ENCODE data around the gene PTGIS.
"Not testable (repeated sequence)": the region's sequence is repeated elsewhere in the genome, so short reads cannot be mapped to it uniquely, and the experiment has no call there.

The PTGIS gene

GRCh38 chr20:49567421-49568277 is at the start of gene PTGIS:
Gene PTGIS, minus strand, starts transcription at chr20:49568137. Its CDS starts 21 bp downstream, at chr20:49568116.
- peak; percentile 80 for DNase-seq

GRCh38 chr20:49617394-49617793 is 49.5 kb upstream of the PTGIS start:
- DNase-seq: not testable (repeated sequence)

GRCh38 chr20:49616154-49617007 is 48.4 kb upstream of the PTGIS start:
- no peak for DNase-seq

- DNase-seq: no peak
These were observed 47.6 kb upstream of the PTGIS start for GRCh38 chr20:49615401-49616153.

GRCh38 chr20:49615051-49615400 is 47.1 kb upstream of the PTGIS start:
- not testable (repeated sequence) for DNase-seq

GRCh38 chr20:49614338-49615050 is 46.6 kb upstream of the PTGIS start:
- no peak for DNase-seq

GRCh38 chr20:49612127-49612738 is 44.3 kb upstream of the PTGIS start:
- DNase-seq: no peak

- not testable (repeated sequence) for DNase-seq
These were observed 43.7 kb upstream of the PTGIS start for GRCh38 chr20:49611539-49612126.

GRCh38 chr20:49610691-49611538 is 43.0 kb upstream of the PTGIS start:
- DNase-seq: peak; percentile 80

GRCh38 chr20:49608752-49609670 is 41.1 kb upstream of the PTGIS start:
- peak; percentile 85 for DNase-seq

- DNase-seq: no peak
These were observed 39.6 kb upstream of the PTGIS start for GRCh38 chr20:49607568-49607967.

GRCh38 chr20:49603209-49603627 is 35.3 kb upstream of the PTGIS start:
- peak; percentile 89 for DNase-seq

GRCh38 chr20:49602345-49603208 is 34.6 kb upstream of the PTGIS start:
- no peak for DNase-seq

GRCh38 chr20:49601153-49601924 is 33.4 kb upstream of the PTGIS start:
- no peak for DNase-seq

- DNase-seq: no peak
These were observed 31.8 kb upstream of the PTGIS start for GRCh38 chr20:49599746-49600113.

GRCh38 chr20:49597825-49598395 is 30.0 kb upstream of the PTGIS start:
- no peak for DNase-seq

Data from eye (tissue), 1 donor.